Measurements from ENCODE around the gene NKD1. TPM values are rescaled to one million over a fixed set of nuclear protein-coding genes. Genes with fewer than 3 reads are reported as not detected.

The NKD1 gene
- total and polyA plus RNA-seq, 3 experiments from 2014 or later: 0.45 to 1.5 (median 1.2) TPM

- Histone ChIP-seq H3K4me3 (ENCODE audit: low read length) (no peak overlapping the region), H3K27me3 (ENCODE audit: insufficient read depth, low read length, poor library complexity, severe bottlenecking) (no peaks in the 10 kb centered on the region), H3K4me1 (ENCODE audit: insufficient read depth, low read length) (no peaks in the 10 kb centered on the region), H3K36me3 (ENCODE audit: insufficient read depth, low read length) (no peaks in the 10 kb centered on the region), H3K9me3 (ENCODE audit: low read length) (no peaks in the 10 kb centered on the region), H3K27ac (ENCODE audit: low read depth, low read length) (no peak overlapping the region)
- H3K27me3 Mint-ChIP-seq: no peaks in the 10 kb centered on the region
- no peak for DNase-seq
- CTCF ChIA-PET: interaction anchor here (0.8 to 1.0 kb wide), 2 partner anchors 13 to 24 kb away, joined by 3 to 4 read pairs; no protein-coding TSS in a partner anchor
- no peaks in the 10 kb centered on the region for H3K9me3 Mint-ChIP-seq
- no peaks in the 10 kb centered on the region for H3K4me1 Mint-ChIP-seq
- POLR2A ChIA-PET: interaction anchor here (0.7 kb wide), 1 partner anchor 15 kb away, joined by 5 read pairs; no protein-coding TSS in a partner anchor
- peaks cover 0 to 2% (median 0%) of the 10 kb centered on the region in 3 donors for H3K36me3 Mint-ChIP-seq
- H3K4me3 Mint-ChIP-seq: no peak overlapping the region
- no peak overlapping the region for H3K27ac Mint-ChIP-seq
These were observed 103.7 kb downstream of the NKD1 start for GRCh38 chr16:50651835-50652438.

DNA sequence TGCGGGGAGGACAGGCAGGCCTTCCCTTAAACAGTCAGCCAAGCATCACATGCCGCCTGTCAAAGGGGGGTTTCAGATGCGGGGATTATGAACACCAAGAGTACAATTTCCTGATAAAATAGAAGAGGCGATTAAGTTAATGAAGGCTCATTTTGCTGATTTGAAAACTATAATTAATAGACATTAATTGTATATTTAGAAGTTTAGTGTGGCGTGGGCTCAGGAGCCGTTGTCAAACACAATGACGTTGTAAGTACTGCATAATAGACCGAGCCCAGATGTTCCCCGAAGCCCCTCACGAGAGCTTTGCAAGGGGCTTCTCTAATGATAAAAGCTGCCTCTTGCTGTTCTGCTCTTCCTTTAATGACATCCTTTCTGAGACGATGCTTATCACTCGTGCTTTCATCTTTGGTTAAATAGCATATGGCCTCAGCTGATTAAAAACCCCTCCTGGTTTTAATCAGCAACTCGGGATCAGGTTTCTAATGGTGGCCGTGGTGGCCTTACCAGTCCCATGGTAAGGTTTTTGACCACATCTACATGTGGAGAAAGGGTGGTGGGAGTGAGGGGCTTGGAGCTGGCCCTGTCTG is 104.7 kb downstream of the NKD1 start:
- Mint-ChIP-seq H3K4me3 (no peak overlapping the region), H3K36me3 (peaks cover 0 to 4% (median 0%) of the 10 kb centered on the region in 3 donors), H3K9me3 (no peaks in the 10 kb centered on the region), H3K27ac (no peak overlapping the region), H3K27me3 (no peaks in the 10 kb centered on the region), H3K4me1 (no peaks in the 10 kb centered on the region)
- no peak for DNase-seq
- ChIA-PET CTCF (interaction anchor here (1.0 kb wide), 3 partner anchors 14 to 25 kb away, joined by 3 to 5 read pairs (median 4); no protein-coding TSS in a partner anchor), POLR2A (no interaction called here)
- H3K4me3 ChIP-seq (ENCODE audit: low read length): no peak overlapping the region
- H3K4me1 ChIP-seq (ENCODE audit: insufficient read depth, low read length): no peaks in the 10 kb centered on the region
- no peaks in the 10 kb centered on the region for H3K36me3 ChIP-seq (ENCODE audit: insufficient read depth, low read length)
- no peaks in the 10 kb centered on the region for H3K9me3 ChIP-seq (ENCODE audit: low read length)
- H3K27me3 ChIP-seq (ENCODE audit: insufficient read depth, low read length, poor library complexity, severe bottlenecking): no peaks in the 10 kb centered on the region
- H3K27ac ChIP-seq (ENCODE audit: low read depth, low read length): no peak overlapping the region

DNA sequence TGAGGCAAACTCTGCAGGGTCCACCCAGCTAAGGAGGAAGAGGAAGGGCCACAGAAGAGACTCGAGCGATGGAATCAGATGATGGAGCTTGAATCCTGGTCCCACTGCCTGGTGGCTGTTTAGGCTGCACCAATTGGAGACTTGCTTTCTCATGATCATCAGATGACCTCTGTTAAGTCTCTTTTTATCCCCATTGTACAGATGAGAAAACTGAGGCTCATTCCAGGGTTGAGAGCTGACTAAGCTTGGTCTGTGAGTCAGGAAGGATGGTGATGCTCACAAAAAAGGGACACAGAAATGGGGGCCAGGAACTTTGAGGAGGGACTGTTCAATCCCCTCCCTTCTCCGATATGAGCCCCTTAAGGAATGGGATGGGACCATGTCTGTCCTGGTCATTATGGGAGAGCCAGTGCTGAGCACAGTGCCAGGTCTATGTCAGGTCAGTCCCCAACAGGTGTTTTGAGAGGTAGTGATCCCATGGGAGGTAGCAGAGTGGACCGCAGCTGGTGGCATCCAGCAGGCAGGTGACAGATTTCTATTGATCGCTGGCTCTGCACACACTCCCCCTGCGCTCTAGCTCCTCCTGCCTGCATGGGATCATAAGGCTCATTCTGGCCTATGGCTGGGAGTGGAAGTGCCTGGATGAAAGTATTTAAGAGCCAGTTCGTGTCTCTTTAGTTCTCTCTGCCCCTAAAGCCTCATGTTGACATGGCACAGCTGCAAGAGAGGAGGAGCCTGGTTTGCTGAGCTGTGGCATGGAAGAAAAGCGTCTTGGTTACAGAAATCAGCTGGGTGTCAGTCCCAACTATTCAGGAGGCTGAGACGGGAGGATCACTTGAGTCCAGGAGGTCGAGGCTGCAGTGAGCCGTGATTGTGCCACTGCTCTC is 105.7 kb downstream of the NKD1 start:
- H3K9me3 ChIP-seq (ENCODE audit: low read length): no peaks in the 10 kb centered on the region
- DNase-seq: no peak
- H3K4me1 ChIP-seq (ENCODE audit: insufficient read depth, low read length): no peaks in the 10 kb centered on the region
- Mint-ChIP-seq H3K4me1 (no peaks in the 10 kb centered on the region), H3K4me3 (no peak overlapping the region), H3K36me3 (peaks cover 0 to 4% (median 0%) of the 10 kb centered on the region in 3 donors), H3K27me3 (no peaks in the 10 kb centered on the region), H3K27ac (peak overlapping the region in 1 of 8 donors; percentile 44), H3K9me3 (no peaks in the 10 kb centered on the region)
- CTCF ChIA-PET: interaction anchor here (1.0 kb wide), 2 partner anchors 13 to 18 kb away, joined by 3 to 5 read pairs; no protein-coding TSS in a partner anchor
- POLR2A ChIA-PET: no interaction called here
- no peak overlapping the region for H3K4me3 ChIP-seq (ENCODE audit: low read length)
- no peaks in the 10 kb centered on the region for H3K27me3 ChIP-seq (ENCODE audit: insufficient read depth, low read length, poor library complexity, severe bottlenecking)
- no peak overlapping the region for H3K27ac ChIP-seq (ENCODE audit: low read depth, low read length)
- no peaks in the 10 kb centered on the region for H3K36me3 ChIP-seq (ENCODE audit: insufficient read depth, low read length)

GRCh38 chr16:50655558-50656055 is 107.4 kb downstream of the NKD1 start:
- peaks cover 0 to 2% (median 0%) of the 10 kb centered on the region in 3 donors for H3K36me3 Mint-ChIP-seq
- no peak for DNase-seq
- H3K4me3 ChIP-seq (ENCODE audit: low read length): no peak overlapping the region
- no peak overlapping the region for H3K27ac Mint-ChIP-seq
- H3K9me3 ChIP-seq (ENCODE audit: low read length): no peaks in the 10 kb centered on the region
- POLR2A ChIA-PET: no interaction called here
- CTCF ChIA-PET: no interaction called here
- no peaks in the 10 kb centered on the region for H3K27me3 Mint-ChIP-seq
- H3K4me1 Mint-ChIP-seq: no peaks in the 10 kb centered on the region
- no peaks in the 10 kb centered on the region for H3K36me3 ChIP-seq (ENCODE audit: insufficient read depth, low read length)
- no peaks in the 10 kb centered on the region for H3K4me1 ChIP-seq (ENCODE audit: insufficient read depth, low read length)
- no peak overlapping the region for H3K27ac ChIP-seq (ENCODE audit: low read depth, low read length)
- H3K27me3 ChIP-seq (ENCODE audit: insufficient read depth, low read length, poor library complexity, severe bottlenecking): no peaks in the 10 kb centered on the region
- H3K9me3 Mint-ChIP-seq: no peaks in the 10 kb centered on the region
- H3K4me3 Mint-ChIP-seq: no peak overlapping the region

DNA sequence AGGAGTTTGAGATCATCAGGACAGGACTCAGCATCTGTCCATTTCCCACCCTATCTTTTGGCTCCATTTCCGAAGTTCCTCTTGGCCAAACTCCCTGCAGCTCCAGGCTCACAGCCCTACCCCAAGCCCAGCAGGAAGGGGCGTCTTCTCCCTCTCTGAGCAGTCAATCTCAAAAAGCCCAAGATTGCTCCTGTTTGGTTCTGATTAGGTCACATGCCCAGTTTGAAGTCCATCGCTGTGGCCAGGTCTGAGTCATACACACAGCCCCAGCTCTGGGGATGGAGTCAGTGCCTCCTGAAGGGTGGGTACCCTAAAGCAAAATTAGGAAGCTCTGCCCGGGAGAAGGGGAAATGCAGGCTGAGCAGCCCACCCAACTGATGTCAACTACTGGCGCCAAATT is 109.0 kb downstream of the NKD1 start:
- H3K4me3 ChIP-seq (ENCODE audit: low read length): no peak overlapping the region
- ChIA-PET CTCF (interaction anchor here (1.1 kb wide), 2 partner anchors 8 to 633 kb away, joined by 4 read pairs; partner anchors contain the start of gene CNEP1R1), POLR2A (no interaction called here)
- no peak overlapping the region for H3K27ac ChIP-seq (ENCODE audit: low read depth, low read length)
- no peak overlapping the region for H3K4me3 Mint-ChIP-seq
- peaks cover 0 to 2% (median 0%) of the 10 kb centered on the region in 3 donors for H3K36me3 Mint-ChIP-seq
- H3K27me3 Mint-ChIP-seq: no peaks in the 10 kb centered on the region
- H3K4me1 Mint-ChIP-seq: no peaks in the 10 kb centered on the region
- no peaks in the 10 kb centered on the region for H3K27me3 ChIP-seq (ENCODE audit: insufficient read depth, low read length, poor library complexity, severe bottlenecking)
- no peaks in the 10 kb centered on the region for H3K36me3 ChIP-seq (ENCODE audit: insufficient read depth, low read length)
- no peaks in the 10 kb centered on the region for H3K9me3 ChIP-seq (ENCODE audit: low read length)
- no peak overlapping the region for H3K27ac Mint-ChIP-seq
- no peaks in the 10 kb centered on the region for H3K9me3 Mint-ChIP-seq
- no peaks in the 10 kb centered on the region for H3K4me1 ChIP-seq (ENCODE audit: insufficient read depth, low read length)
- no peak for DNase-seq

DNA sequence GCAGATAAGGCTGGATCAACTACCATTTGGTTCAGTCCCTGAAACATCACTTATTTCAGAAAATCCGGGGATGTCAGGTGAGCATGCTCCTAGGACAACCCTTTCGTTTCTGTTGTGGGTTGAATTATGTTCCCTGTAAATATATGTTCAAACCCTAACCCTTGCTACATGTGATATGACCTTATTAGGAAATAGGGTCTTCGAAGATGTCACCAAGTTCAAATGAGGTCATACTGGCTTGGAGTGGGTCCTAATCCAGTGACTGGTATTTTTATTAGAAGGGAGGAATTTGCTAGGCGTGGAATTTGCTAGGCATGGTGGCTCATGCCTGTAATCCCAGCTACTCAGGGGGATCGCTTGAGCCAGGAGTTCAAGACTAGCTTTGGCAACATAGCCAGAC is 111.6 kb downstream of the NKD1 start:
- Mint-ChIP-seq H3K4me3 (no peak overlapping the region), H3K9me3 (no peaks in the 10 kb centered on the region), H3K27ac (peak overlapping the region in 1 of 8 donors; percentile 40), H3K27me3 (no peaks in the 10 kb centered on the region), H3K36me3 (peaks cover 0 to 5% (median 0%) of the 10 kb centered on the region in 3 donors), H3K4me1 (peaks cover 2 to 6% (median 4%) of the 10 kb centered on the region in 3 donors)
- ChIA-PET CTCF (interaction anchor here (0.7 kb wide), 1 partner anchor 488 kb away, joined by 3 read pairs; no protein-coding TSS in a partner anchor), POLR2A (interaction anchor here (0.6 kb wide), 1 partner anchor 20 kb away, joined by 3 read pairs; no protein-coding TSS in a partner anchor)
- Histone ChIP-seq H3K4me1 (ENCODE audit: insufficient read depth, low read length) (peaks cover 3% of the 10 kb centered on the region), H3K27ac (ENCODE audit: low read depth, low read length) (no peak overlapping the region), H3K27me3 (ENCODE audit: insufficient read depth, low read length, poor library complexity, severe bottlenecking) (no peaks in the 10 kb centered on the region), H3K9me3 (ENCODE audit: low read length) (no peaks in the 10 kb centered on the region), H3K4me3 (ENCODE audit: low read length) (no peak overlapping the region), H3K36me3 (ENCODE audit: insufficient read depth, low read length) (no peaks in the 10 kb centered on the region)
- DNase-seq: no peak

DNA sequence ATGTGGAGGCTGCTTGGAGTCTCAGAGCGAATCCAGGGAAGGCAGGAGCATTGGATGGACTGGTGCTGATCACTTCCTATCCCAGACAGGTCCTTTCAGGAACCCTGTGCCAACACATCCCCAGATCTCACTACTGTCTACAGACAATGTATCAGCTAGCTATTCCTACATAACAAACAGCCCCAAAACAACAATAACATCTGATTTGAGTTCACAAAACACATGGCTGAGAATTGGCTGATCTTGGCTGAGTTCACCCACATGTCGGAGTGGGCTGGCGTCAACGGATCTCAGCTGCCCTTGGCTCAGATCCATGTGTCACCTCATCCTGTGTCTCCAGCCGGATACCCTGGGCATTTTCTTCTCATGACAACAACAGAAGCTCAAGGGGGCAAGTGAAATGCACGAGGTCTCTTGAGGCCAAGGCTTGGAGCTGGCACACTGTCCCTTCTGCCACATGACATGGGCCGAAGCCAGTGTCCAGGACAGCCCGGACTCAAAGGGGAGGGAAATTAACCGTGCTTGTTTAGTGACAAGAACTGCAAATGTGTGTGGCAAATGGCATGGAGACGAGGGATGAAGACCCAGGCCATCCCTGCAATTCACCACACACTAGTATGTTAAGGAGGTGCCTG is 114.2 kb downstream of the NKD1 start:
- no peaks in the 10 kb centered on the region for H3K9me3 ChIP-seq (ENCODE audit: low read length)
- ChIA-PET CTCF (interaction anchor here (1.2 to 8.1 kb wide), 4 partner anchors 9 to 637 kb away, joined by 3 to 116 read pairs (median 6); partner anchors contain the start of genes CNEP1R1 and SNX20), POLR2A (no interaction called here)
- no peak for DNase-seq
- H3K4me3 ChIP-seq (ENCODE audit: low read length): no peak overlapping the region
- Mint-ChIP-seq H3K4me1 (peaks cover 20 to 28% (median 26%) of the 10 kb centered on the region in 3 donors), H3K9me3 (no peaks in the 10 kb centered on the region), H3K27ac (peak overlapping the region in 1 of 8 donors; percentile 60), H3K36me3 (peaks cover 0 to 5% (median 0%) of the 10 kb centered on the region in 3 donors), H3K27me3 (no peaks in the 10 kb centered on the region), H3K4me3 (no peak overlapping the region)
- no peaks in the 10 kb centered on the region for H3K36me3 ChIP-seq (ENCODE audit: insufficient read depth, low read length)
- no peak overlapping the region for H3K27ac ChIP-seq (ENCODE audit: low read depth, low read length)
- no peaks in the 10 kb centered on the region for H3K27me3 ChIP-seq (ENCODE audit: insufficient read depth, low read length, poor library complexity, severe bottlenecking)
- H3K4me1 ChIP-seq (ENCODE audit: insufficient read depth, low read length): peaks cover 27% of the 10 kb centered on the region

All from CD8-positive, alpha-beta memory T cell (primary cell).